Breast epithelium (tissue), 4 donors: Measurements from ENCODE around the gene LEO1. TPM values are rescaled to one million over a fixed set of nuclear protein-coding genes. Genes with fewer than 3 reads are reported as not detected.

Experiments
- DNase-seq, 2 donors: peaks; one replicate each; pipeline ENCODE4 v3.0.0-alpha.2; 2019; ENCODE audit warnings: low spot score in 2 of 2
- H3K27ac ChIP-seq, 2 donors: fragments of 200-600 bp; sonication (generic) in 1 of 2; one replicate each; pipeline ENCODE4 v1.5.1; 2016 to 2019; ENCODE audit warnings: mild to moderate bottlenecking in 1 of 2
- H3K27me3 ChIP-seq, 2 donors: fragments of 200-600 bp; sonication (generic) in 1 of 2; one replicate each; pipeline versions ENCODE4 v1.5.1 to v1.6.0; 2017 to 2019; ENCODE audit warnings: control low read depth in 1 of 2, mild to moderate bottlenecking in 1 of 2
- H3K36me3 ChIP-seq: fragments of 200-600 bp; one replicate; pipeline ENCODE4 v1.5.1; 2019
- H3K4me1 ChIP-seq, 2 donors: fragments of 200-600 bp; sonication (generic); one replicate each; pipeline ENCODE4 v1.5.1; 2016 to 2019; ENCODE audit warnings: control low read depth in 1 of 2
- H3K4me3 ChIP-seq, 3 donors: fragments of 200-600 bp; sonication (generic); 1 replicate in 2 of 3; 2 replicates in 1 of 3; pipeline ENCODE4 v1.5.1; 2016 to 2019; ENCODE audit warnings: mild to moderate bottlenecking in 3 of 3, moderate library complexity in 2 of 3
- H3K9me3 ChIP-seq, 2 donors: fragments of 200-600 bp; sonication (generic) in 1 of 2; one replicate each; pipeline ENCODE4 v1.5.1; 2016 to 2019; ENCODE audit warnings: control low read depth in 1 of 2
- POLR2A ChIP-seq: fragments of 450-650 bp; IDR thresholded peaks from one replicate; pipeline ENCODE4 v1.6.1; 2016; ENCODE audit warnings: antibody characterized with exemption, mild to moderate bottlenecking, moderate library complexity
- POLR2AphosphoS5 ChIP-seq, 3 donors: sonication (generic); formaldehyde crosslinking; IDR thresholded peaks; one replicate each; pipeline ENCODE4 v1.6.1; 2017; ENCODE audit warnings: antibody characterized with exemption in 3 of 3
- intact Hi-C: fragments of 100-400 bp; cut with DNase I; formaldehyde crosslinking; loops from one replicate; pipeline ENCODE4 v1.15.1; 2023; ENCODE audit warnings: low total_unique reads
- total RNA-seq, 3 donors: library from RNA; depleted of rRNA; stranded (reverse); fragments of >200 nt; gene quantifications; one replicate each; pipeline ENCODE4 v1.1.0, GENCODE V29; 2016
- TF ChIP-seq, protein P1 (sequence below), 3 donors: fragments of 450-650 bp; IDR thresholded peaks; one replicate each; pipeline ENCODE4 v1.5.1; 2016 to 2017; ENCODE audit warnings: antibody characterized with exemption in 3 of 3, mild to moderate bottlenecking in 3 of 3, moderate library complexity in 3 of 3

Gene LEO1
- total RNA-seq, 3 donors from 2014 or later = 12.8 to 25.5 (median 23.3) TPM

DNA sequence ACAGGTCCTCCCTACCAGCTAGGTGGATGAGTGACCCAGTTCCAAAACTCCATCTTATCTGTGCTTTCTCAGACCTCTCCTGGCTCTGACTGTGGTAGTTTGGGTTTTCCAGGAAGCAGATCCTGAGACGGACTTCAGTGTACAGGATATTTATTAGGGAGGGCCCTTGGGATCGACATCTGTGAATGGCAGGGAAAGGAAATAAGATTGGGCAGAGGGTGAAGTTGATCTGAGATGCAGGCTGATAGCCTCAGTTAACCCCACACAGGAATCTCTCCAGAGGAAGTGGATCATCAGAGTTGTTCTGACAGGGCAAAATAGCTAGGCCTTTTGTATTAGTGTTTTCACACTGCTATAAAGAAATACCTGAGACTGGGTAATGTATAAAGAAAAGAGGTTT lies 30.8 kb upstream of the LEO1 start:
- H3K9me3 ChIP-seq = no peaks in the 10 kb centered on the region
- H3K4me1 ChIP-seq = no peaks in the 10 kb centered on the region
- no peaks in the 10 kb centered on the region for H3K36me3 ChIP-seq
- intact Hi-C loops = no loop called here
- no peak overlapping the region for H3K27ac ChIP-seq
- no peak for DNase-seq
- H3K4me3 ChIP-seq = no peak overlapping the region
- TF ChIP-seq, protein P1, sequence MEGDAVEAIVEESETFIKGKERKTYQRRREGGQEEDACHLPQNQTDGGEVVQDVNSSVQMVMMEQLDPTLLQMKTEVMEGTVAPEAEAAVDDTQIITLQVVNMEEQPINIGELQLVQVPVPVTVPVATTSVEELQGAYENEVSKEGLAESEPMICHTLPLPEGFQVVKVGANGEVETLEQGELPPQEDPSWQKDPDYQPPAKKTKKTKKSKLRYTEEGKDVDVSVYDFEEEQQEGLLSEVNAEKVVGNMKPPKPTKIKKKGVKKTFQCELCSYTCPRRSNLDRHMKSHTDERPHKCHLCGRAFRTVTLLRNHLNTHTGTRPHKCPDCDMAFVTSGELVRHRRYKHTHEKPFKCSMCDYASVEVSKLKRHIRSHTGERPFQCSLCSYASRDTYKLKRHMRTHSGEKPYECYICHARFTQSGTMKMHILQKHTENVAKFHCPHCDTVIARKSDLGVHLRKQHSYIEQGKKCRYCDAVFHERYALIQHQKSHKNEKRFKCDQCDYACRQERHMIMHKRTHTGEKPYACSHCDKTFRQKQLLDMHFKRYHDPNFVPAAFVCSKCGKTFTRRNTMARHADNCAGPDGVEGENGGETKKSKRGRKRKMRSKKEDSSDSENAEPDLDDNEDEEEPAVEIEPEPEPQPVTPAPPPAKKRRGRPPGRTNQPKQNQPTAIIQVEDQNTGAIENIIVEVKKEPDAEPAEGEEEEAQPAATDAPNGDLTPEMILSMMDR (IDR thresholded peaks at IDR 0.05) = no peak
- TF ChIP-seq POLR2AphosphoS5 (IDR thresholded peaks at IDR 0.05) = no peak
- no peak for TF ChIP-seq POLR2A
- H3K27me3 ChIP-seq = no peaks in the 10 kb centered on the region

DNA sequence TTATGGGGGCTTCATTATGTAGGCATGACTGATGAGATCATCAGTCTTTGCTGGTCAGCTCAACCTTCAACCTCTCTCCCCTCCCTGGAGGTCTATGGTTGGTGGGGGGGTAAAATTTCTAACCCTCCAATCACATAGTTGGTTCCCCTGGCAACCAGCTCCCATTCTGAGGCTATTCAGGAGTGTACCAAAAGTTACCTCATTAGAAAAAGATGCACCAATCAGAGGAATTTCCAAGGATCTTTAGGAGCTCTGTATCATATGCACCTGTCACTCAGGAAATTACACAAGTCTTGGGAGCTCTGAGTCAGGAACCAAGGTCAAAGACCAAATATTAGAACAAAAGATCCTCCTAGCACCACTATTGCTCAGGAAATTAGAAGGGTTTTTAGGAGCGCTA lies 21.4 kb upstream of the LEO1 start:
- TF ChIP-seq, protein P1 (IDR thresholded peaks at IDR 0.05) = no peak
- TF ChIP-seq POLR2A = no peak
- Histone ChIP-seq H3K27ac (no peak overlapping the region), H3K9me3 (no peaks in the 10 kb centered on the region), H3K4me1 (no peaks in the 10 kb centered on the region), H3K27me3 (no peaks in the 10 kb centered on the region), H3K36me3 (no peaks in the 10 kb centered on the region), H3K4me3 (no peak overlapping the region)
- no peak for DNase-seq
- intact Hi-C loops = no loop called here

DNA sequence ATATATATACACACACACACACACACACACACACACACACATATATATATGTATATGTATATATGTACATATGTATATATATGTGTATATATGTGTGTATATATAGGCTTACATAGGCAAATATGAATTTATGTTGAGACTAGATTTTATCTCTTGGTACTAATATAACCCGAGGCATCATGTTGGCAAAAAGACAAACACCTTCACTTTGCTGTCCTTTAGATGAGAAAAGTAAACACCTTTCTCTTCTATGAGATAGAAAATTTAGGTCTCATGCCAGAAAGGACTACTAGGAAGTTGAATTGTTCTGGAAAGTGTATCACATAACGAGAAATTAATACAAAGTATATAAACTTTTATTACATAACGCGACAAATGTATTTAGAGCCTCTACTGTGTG lies 19.6 kb upstream of the LEO1 start:
- Histone ChIP-seq H3K4me1 (no peaks in the 10 kb centered on the region), H3K9me3 (no peaks in the 10 kb centered on the region), H3K4me3 (no peak overlapping the region), H3K27me3 (no peaks in the 10 kb centered on the region), H3K36me3 (no peaks in the 10 kb centered on the region), H3K27ac (no peak overlapping the region)
- intact Hi-C loops = no loop called here
- no peak for DNase-seq
- TF ChIP-seq POLR2A (no peak), POLR2AphosphoS5 (IDR thresholded peaks at IDR 0.05) (no peak)
- TF ChIP-seq, protein P1 (IDR thresholded peaks at IDR 0.05) = no peak

DNA sequence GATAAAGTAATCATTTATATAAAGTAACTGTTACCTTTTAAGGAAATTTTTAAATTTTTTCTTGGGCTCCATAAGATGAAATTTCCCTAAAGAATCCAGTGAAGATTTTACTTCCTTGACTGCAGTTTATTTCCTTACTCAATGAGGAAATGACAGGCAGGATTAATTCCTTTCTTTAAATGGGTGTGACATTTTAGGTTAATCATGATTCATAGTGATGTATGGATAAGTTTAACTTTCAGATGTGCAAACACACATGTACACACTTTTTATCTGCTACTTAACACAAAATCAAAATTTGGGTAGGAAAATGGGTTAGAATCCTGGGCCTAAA lies 11.2 kb upstream of the LEO1 start:
- intact Hi-C loops = no loop called here
- no peak overlapping the region for H3K27ac ChIP-seq
- no peaks in the 10 kb centered on the region for H3K36me3 ChIP-seq
- H3K9me3 ChIP-seq = no peaks in the 10 kb centered on the region
- DNase-seq = no peak
- no peaks in the 10 kb centered on the region for H3K27me3 ChIP-seq
- H3K4me3 ChIP-seq = no peak overlapping the region
- H3K4me1 ChIP-seq = no peaks in the 10 kb centered on the region
- TF ChIP-seq, protein P1 (IDR thresholded peaks at IDR 0.05) = no peak
- TF ChIP-seq POLR2A (no peak), POLR2AphosphoS5 (IDR thresholded peaks at IDR 0.05) (no peak)

DNA sequence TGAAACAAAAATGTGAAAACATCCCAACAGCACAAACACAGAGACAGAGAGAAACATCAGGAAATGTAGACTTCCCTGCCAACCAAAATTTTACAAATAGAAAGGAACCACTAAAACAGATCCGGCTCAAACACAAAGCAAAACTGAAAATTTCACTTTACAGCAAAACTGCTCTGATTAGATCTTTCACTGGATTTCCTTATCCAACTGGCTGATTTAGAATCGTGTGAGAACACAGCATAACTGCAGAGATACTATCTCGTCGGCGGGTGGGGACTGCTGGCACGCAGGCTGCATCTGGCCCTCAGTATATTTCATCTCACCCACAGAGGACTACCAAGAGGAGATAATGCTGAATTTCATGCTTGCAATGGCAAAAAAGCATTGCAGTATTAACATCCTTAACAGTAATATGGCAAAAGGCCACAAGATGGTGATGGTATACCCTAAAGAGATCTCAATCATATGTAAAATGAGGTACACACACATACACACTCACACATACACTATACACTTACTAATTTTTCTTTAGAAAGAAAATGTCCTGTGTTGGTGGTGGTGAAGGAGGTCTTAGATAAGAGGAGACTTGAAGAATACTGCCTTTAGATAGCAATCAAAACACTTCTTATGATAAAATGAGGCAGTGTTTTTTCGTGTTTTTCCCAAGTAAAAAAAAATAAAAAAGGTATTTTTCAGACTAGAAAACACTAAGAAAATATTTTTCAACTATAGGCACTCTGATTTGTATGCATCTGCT lies 10.6 kb upstream of the LEO1 start:
- Histone ChIP-seq H3K36me3 (no peaks in the 10 kb centered on the region), H3K27me3 (no peaks in the 10 kb centered on the region), H3K9me3 (no peaks in the 10 kb centered on the region), H3K27ac (peak overlapping the region; percentile 69 to 77), H3K4me3 (peak overlapping the region; percentile 7 to 43 (median 23)), H3K4me1 (no peaks in the 10 kb centered on the region)
- intact Hi-C loops = no loop called here
- no peak for TF ChIP-seq POLR2A
- TF ChIP-seq, protein P1 (IDR thresholded peaks at IDR 0.05) = peak in 2 of 3 donors; percentile 44 to 46
- DNase-seq = no peak
